SK-N-SH (cell line): Measurements from ENCODE around the gene MLLT6. TPM values are rescaled to one million over a fixed set of nuclear protein-coding genes. Genes with fewer than 3 reads are reported as not detected.

Experiments used
- CTCF ChIA-PET: fragments of 300-600, 350-600 bp; formaldehyde crosslinking; extraction: SDS; loops from one replicate; lab custom pipeline; 2021; lab: Yijun Ruan, JAX
- POLR2A ChIA-PET: fragments of 350-600 bp; sonication (Branson Sonifier 250); formaldehyde crosslinking; extraction: SDS; loops from one replicate; lab custom pipeline; 2020; ENCODE audit warnings: antibody characterized with exemption, inconsistent platforms; lab: Yijun Ruan, JAX
- DNase-seq: peaks from one replicate; pipeline ENCODE4 v3.0.0; 2012
- H2AFZ ChIP-seq: fragments of 200-600 bp; sonication (generic); 2 replicates; pipeline ENCODE4 v1.8.1; 2016; ENCODE audit warnings: antibody characterized with exemption, mild to moderate bottlenecking, low read depth
- H3F3A ChIP-seq: fragments of 200-600 bp; sonication (generic); replicated peaks from 2 replicates; pipeline ENCODE3; 2016; ENCODE audit warnings: antibody characterized with exemption, mild to moderate bottlenecking; ENCODE audit not compliant: insufficient read depth
- H3K27ac ChIP-seq, 2 experiments: fragments of 200-500 bp in 1 of 2; fragments of 200-600 bp in 1 of 2; sonication (Bioruptor generic) in 1 of 2; sonication (generic), shearing (Covaris generic) in 1 of 2; 2 replicates each; pipeline versions ENCODE4 v1.5.1 to v1.6.1; 2014 to 2016; ENCODE audit warnings: low read depth in 2 of 2, inconsistent platforms in 1 of 2, low read length in 1 of 2, mild to moderate bottlenecking in 1 of 2, mixed read lengths in 1 of 2
- H3K27me3 ChIP-seq: fragments of 200-600 bp; sonication (generic), shearing (Covaris generic); 2 replicates; pipeline ENCODE4 v1.6.1; 2016; ENCODE audit warnings: mixed run types; ENCODE audit not compliant: insufficient read depth
- H3K36me3 ChIP-seq, 2 experiments: fragments of 200-500 bp in 1 of 2; fragments of 200-600 bp in 1 of 2; sonication (Bioruptor generic) in 1 of 2; sonication (generic) in 1 of 2; replicated peaks in 1 of 2; 2 replicates each; pipeline versions ENCODE3 to v1.5.1; 2014 to 2016; ENCODE audit warnings: low read length in 1 of 2, mild to moderate bottlenecking in 1 of 2; ENCODE audit not compliant: insufficient read depth in 2 of 2, control insufficient read depth in 1 of 2
- H3K4me1 ChIP-seq, 2 experiments: fragments of 200-500 bp in 1 of 2; fragments of 200-600 bp in 1 of 2; sonication (Bioruptor generic) in 1 of 2; sonication (generic), shearing (Covaris generic) in 1 of 2; 2 replicates each; pipeline versions ENCODE4 v1.5.1 to v1.6.1; 2014 to 2016; ENCODE audit warnings: low read depth in 1 of 2, low read length in 1 of 2, mixed run types in 1 of 2; ENCODE audit not compliant: insufficient read depth in 2 of 2, control insufficient read depth in 1 of 2
- H3K4me2 ChIP-seq: fragments of 200-600 bp; sonication (generic), shearing (Covaris generic); 2 replicates; pipeline ENCODE4 v1.6.1; 2017; ENCODE audit warnings: mixed run types
- H3K4me3 ChIP-seq, 2 experiments: fragments of 200-500 bp in 1 of 2; fragments of 200-600 bp in 1 of 2; sonication (Bioruptor generic) in 1 of 2; sonication (generic), shearing (Covaris generic) in 1 of 2; 2 replicates each; pipeline versions ENCODE4 v1.5.1 to v1.8.1; 2014 to 2016; ENCODE audit warnings: low read depth in 2 of 2, inconsistent platforms in 1 of 2, low read length in 1 of 2, mild to moderate bottlenecking in 1 of 2, mixed read lengths in 1 of 2, moderate library complexity in 1 of 2
- H3K79me2 ChIP-seq: fragments of 200-600 bp; sonication (generic); 2 replicates; pipeline ENCODE4 v1.8.1; 2017; ENCODE audit warnings: mild to moderate bottlenecking; ENCODE audit not compliant: insufficient read depth
- H3K9ac ChIP-seq: fragments of 200-600 bp; sonication (generic); 2 replicates; pipeline ENCODE4 v1.6.1; 2017; ENCODE audit warnings: mixed run types
- H3K9me2 ChIP-seq: fragments of 200-600 bp; sonication (generic); 2 replicates; pipeline ENCODE4 v1.6.1; 2017; ENCODE audit warnings: mixed run types
- H3K9me3 ChIP-seq: fragments of 200-600 bp; sonication (generic); 2 replicates; pipeline ENCODE4 v1.6.1; 2017; ENCODE audit warnings: mixed run types, mild to moderate bottlenecking, moderate library complexity
- H4K20me1 ChIP-seq: fragments of 200-600 bp; sonication (generic); 2 replicates; pipeline ENCODE4 v1.6.1; 2017; ENCODE audit warnings: mild to moderate bottlenecking, mixed run types; ENCODE audit not compliant: insufficient read depth
- CHD2 ChIP-seq: fragments of 150-350 bp; IDR thresholded peaks from 2 replicates; pipeline ENCODE4 v1.6.1; 2018; ENCODE audit warnings: low read length; ENCODE audit not compliant: partially characterized antibody
- CTCF ChIP-seq: fragments of 200-600 bp; sonication (generic); IDR thresholded peaks from 2 replicates; pipeline ENCODE4 v1.6.1; 2017; ENCODE audit warnings: antibody characterized with exemption, mild to moderate bottlenecking, moderate library complexity
- ELF1 ChIP-seq: IDR thresholded peaks from 2 replicates; pipeline ENCODE4 v1.4.0; 2012
- FOSL2 ChIP-seq: IDR thresholded peaks from 2 replicates; pipeline ENCODE4 v1.4.0; 2012; ENCODE audit warnings: low read depth, mild to moderate bottlenecking, moderate library complexity, borderline replicate concordance
- FOXJ3 ChIP-seq: sonication (generic); formaldehyde crosslinking; IDR thresholded peaks from 2 replicates; pipeline ENCODE4 v1.5.1; 2020; ENCODE audit warnings: mild to moderate bottlenecking, missing genetic modification reagents
- GABPA ChIP-seq: IDR thresholded peaks from 2 replicates; pipeline ENCODE4 v1.4.0; 2012; ENCODE audit warnings: low read depth, mild to moderate bottlenecking
- IRF3 ChIP-seq: fragments of 150-350 bp; IDR thresholded peaks from 2 replicates; pipeline ENCODE4 v1.6.1; 2016; ENCODE audit warnings: mild to moderate bottlenecking, low read depth, low read length
- MEF2A ChIP-seq: IDR thresholded peaks from 2 replicates; pipeline ENCODE4 v1.4.0; 2012; ENCODE audit warnings: low read depth, borderline replicate concordance
- MXI1 ChIP-seq: IDR thresholded peaks from 2 replicates; pipeline ENCODE4 v1.6.1; 2012; ENCODE audit warnings: mild to moderate bottlenecking, low read depth, low read length, improper control_type of control experiment
- NFIC ChIP-seq: IDR thresholded peaks from 2 replicates; pipeline ENCODE4 v1.4.0; 2012; ENCODE audit warnings: borderline replicate concordance
- NRF1 ChIP-seq: IDR thresholded peaks from 2 replicates; pipeline ENCODE4 v1.6.1; 2012; ENCODE audit warnings: low read depth, mild to moderate bottlenecking, low read length
- PBX3 ChIP-seq: IDR thresholded peaks from 2 replicates; pipeline ENCODE4; 2012
- POLR2AphosphoS5 ChIP-seq: IDR thresholded peaks from 2 replicates; pipeline ENCODE4 v1.6.1; 2012; ENCODE audit warnings: low read depth, low read length
- RCOR1 ChIP-seq: fragments of 150-350 bp; IDR thresholded peaks from 2 replicates; pipeline ENCODE4 v1.6.1; 2017; ENCODE audit warnings: antibody characterized with exemption, low read length
- RFX5 ChIP-seq: IDR thresholded peaks from 2 replicates; pipeline ENCODE4 v1.6.1; 2012; ENCODE audit warnings: mild to moderate bottlenecking, improper control_type of control experiment, low read length
- SMC3 ChIP-seq: IDR thresholded peaks from 2 replicates; pipeline ENCODE4 v1.6.1; 2012; ENCODE audit warnings: low read depth, low read length, improper control_type of control experiment
- TAF1 ChIP-seq: IDR thresholded peaks from 2 replicates; pipeline ENCODE4 v1.6.1; 2012; ENCODE audit warnings: low read depth, mild to moderate bottlenecking, low read length, moderate library complexity, borderline replicate concordance
- TEAD4 ChIP-seq: IDR thresholded peaks from 2 replicates; pipeline ENCODE4 v1.4.0; 2012; ENCODE audit warnings: mild to moderate bottlenecking, borderline replicate concordance; ENCODE audit not compliant: insufficient read depth
- USF1 ChIP-seq: IDR thresholded peaks from 2 replicates; pipeline ENCODE4 v1.4.0; 2012; ENCODE audit warnings: low read depth, borderline replicate concordance
- USF2 ChIP-seq: fragments of 150-350 bp; IDR thresholded peaks from 2 replicates; pipeline ENCODE4 v1.6.1; 2017; ENCODE audit warnings: antibody characterized with exemption, low read length, low read depth, borderline replicate concordance
- YY1 ChIP-seq: IDR thresholded peaks from 2 replicates; pipeline ENCODE4 v1.4.0; 2012; ENCODE audit warnings: low read depth, mild to moderate bottlenecking
- WGBS: methylation state at CpG from one replicate; pipeline ENCODE4 v1.1.6; 2017; ENCODE audit warnings: low lambda C conversion rate; 5-methylcytosine and 5-hydroxymethylcytosine counted together
- polyA plus RNA-seq, 3 experiments: library from polyadenylated mRNA; depleted of rRNA; stranded (reverse); fragments of >200 nt; gene quantifications; 2 replicates each; pipeline ENCODE4 v1.2.3, GENCODE V29; 2012

Gene MLLT6
- polyA plus RNA-seq, 1 of the 3 experiments (the other 2 are of a cell fraction), result 41.5 TPM

- DNase-seq, result no peak
- Histone ChIP-seq H3K36me3 (peaks cover 20 to 67% of the 10 kb centered on the region in 2 experiments), H4K20me1 (peaks cover 9% of the 10 kb centered on the region; the same call in 1 of the 2 replicates), H3K4me1 (peaks cover 6 to 18% of the 10 kb centered on the region in 2 experiments; a peak in 2 of 4 replicates), H2AFZ (no peak overlapping the region), H3K9me3 (no peaks in the 10 kb centered on the region), H3K9ac (no peak overlapping the region), H3K27me3 (no peaks in the 10 kb centered on the region), H3K27ac (no peak overlapping the region), H3K4me3 (no peak overlapping the region), H3F3A (peaks cover 5% of the 10 kb centered on the region)
- CTCF ChIA-PET, result interaction anchor here (0.6 to 3.1 kb wide), 5 partner anchors 13 to 44 kb away, joined by 3 to 14 read pairs (median 5); no protein-coding TSS in a partner anchor
- WGBS, result 87% methylated on average over 5 of the region's 5 CpGs
- POLR2A ChIA-PET, result interaction anchor here (0.8 to 1.2 kb wide), 3 partner anchors 9 to 56 kb away, joined by 3 read pairs; no protein-coding TSS in a partner anchor
- TF ChIP-seq GABPA, result no peak
- no peak for TF ChIP-seq MEF2A
- no peak for TF ChIP-seq FOSL2
- TF ChIP-seq SMC3, result no peak
- no peak for TF ChIP-seq RCOR1
- TF ChIP-seq NRF1, result no peak
- no peak for TF ChIP-seq YY1
- TF ChIP-seq, all 33 proteins: peak for 0
- Histone ChIP-seq H3K79me2 (peaks cover 32% of the 10 kb centered on the region; the same call in 1 of the 2 replicates), H3K4me2 (no peak overlapping the region), H3K9me2 (no peaks in the 10 kb centered on the region)
These were observed 5.9 kb downstream of the MLLT6 start for GRCh38 chr17:38710985-38711384.

GRCh38 chr17:38711792-38712571 is 6.9 kb downstream of the MLLT6 start:
- WGBS, result 93% methylated on average over 18 of the region's 26 CpGs
- CTCF ChIA-PET, result interaction anchor here (2.3 to 3.1 kb wide), 2 partner anchors 24 to 35 kb away, joined by 10 to 14 read pairs; no protein-coding TSS in a partner anchor
- H3K36me3 ChIP-seq, result peaks cover 21 to 76% of the 10 kb centered on the region in 2 experiments
- no peak for TF ChIP-seq POLR2AphosphoS5
- TF ChIP-seq TEAD4, result no peak
- TF ChIP-seq IRF3, result no peak
- TF ChIP-seq GABPA, result no peak
- TF ChIP-seq FOXJ3 (CRISPR knock-in tag), result no peak
- TF ChIP-seq CTCF, result no peak
- no peak for TF ChIP-seq ELF1
- no peak for TF ChIP-seq CHD2
- TF ChIP-seq RFX5, result no peak
- TF ChIP-seq YY1, result no peak
- no peak for TF ChIP-seq NFIC
- TF ChIP-seq PBX3, result no peak
- no peak for TF ChIP-seq TAF1
- no peak for TF ChIP-seq USF1
- TF ChIP-seq MXI1, result no peak
- TF ChIP-seq USF2, result no peak

More at GRCh38 chr17:38711792-38712571, 6.9 kb downstream of the MLLT6 start:
- Histone ChIP-seq H3K9me2 (no peaks in the 10 kb centered on the region), H3F3A (no peaks in the 10 kb centered on the region), H3K27ac (no peak overlapping the region), H4K20me1 (peaks cover 3% of the 10 kb centered on the region; the same call in 1 of the 2 replicates), H2AFZ (no peak overlapping the region), H3K79me2 (peaks cover 22% of the 10 kb centered on the region; the same call in 1 of the 2 replicates), H3K27me3 (no peaks in the 10 kb centered on the region), H3K9me3 (no peaks in the 10 kb centered on the region), H3K9ac (no peak overlapping the region), H3K4me2 (no peak overlapping the region), H3K4me3 (no peak overlapping the region), H3K4me1 (peaks cover 2 to 13% of the 10 kb centered on the region in 2 experiments; a peak in 2 of 4 replicates)
- no peak for DNase-seq
- POLR2A ChIA-PET, result no interaction called here
